GM18858 (cell line): ENCODE results near the gene PALLD.

Source experiments
- ATAC-seq: cut with Tn5 transposase; IDR thresholded peaks from one replicate; pipeline ENCODE4 v1.9.1; 2021; ENCODE audit not compliant: unreplicated experiment

Gene PALLD

DNA sequence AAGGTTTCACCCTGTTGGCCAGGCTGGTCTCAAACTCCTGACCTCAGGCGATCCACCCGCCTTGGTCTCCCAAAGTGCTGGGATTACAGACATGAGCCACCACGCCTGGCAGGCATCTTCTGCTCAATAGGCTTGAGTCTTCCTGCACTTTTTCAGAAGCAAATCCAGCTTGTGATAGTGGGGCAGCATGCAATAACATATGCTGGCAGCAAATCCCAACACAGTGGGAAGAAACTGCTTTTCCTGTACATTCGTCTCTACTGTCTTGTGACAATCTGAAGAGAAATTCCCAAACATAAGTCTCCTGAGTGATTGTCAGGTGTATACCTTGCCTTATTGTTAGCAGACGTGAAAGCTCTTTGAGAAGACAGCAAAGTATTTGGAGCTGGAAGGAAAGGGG is 145.7 kb downstream of the PALLD start:
- ATAC-seq = no peak

DNA sequence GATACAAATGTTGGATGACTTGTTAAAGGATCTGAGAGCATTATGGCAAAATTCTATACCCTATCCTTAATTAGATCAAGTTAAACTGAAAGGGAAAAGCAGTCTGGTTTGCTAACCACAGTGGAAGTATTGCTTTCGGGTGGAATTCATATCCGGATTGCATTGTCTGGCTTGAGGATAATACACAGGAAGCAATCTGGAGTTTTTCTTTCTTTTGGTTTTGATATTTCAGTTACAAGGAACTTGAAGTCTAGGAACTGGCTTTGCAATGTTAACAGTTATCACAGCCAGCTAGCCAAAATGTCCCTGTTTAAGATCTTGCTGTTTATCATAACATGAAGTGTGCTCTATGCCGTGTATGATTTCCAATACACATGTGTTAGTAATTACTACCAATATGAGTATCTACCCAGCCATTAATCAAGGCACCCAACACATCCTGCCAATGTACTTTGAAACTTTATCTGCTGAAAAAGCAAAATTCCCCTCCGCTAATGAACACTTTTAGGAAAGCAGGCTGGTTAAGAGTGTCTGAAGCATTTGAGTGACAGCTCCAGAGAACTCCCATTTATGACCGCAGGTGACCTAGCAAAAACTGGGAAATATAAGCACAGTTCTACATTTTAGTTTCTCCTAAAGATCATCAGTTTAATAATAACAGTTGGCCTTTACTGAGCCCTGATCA is 146.4 kb downstream of the PALLD start:
- no peak for ATAC-seq

DNA sequence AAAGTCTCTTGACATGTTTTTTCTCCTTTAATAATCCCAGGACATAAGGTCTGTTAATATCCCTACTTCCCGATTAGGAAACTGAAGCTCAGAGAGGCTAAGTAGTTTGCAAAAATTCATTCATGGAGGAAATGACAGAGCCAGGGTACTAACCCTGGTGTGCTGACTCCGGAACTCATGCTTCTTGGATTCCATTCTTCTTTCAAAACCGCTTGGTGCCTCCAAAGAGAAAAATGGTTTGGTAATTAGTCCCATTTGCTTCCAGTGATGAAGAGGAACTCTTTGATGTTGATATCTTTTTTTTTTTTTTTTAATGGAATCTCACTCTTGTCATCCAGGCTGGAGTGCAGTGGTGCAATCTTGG is 146.9 kb downstream of the PALLD start:
- no peak for ATAC-seq

DNA sequence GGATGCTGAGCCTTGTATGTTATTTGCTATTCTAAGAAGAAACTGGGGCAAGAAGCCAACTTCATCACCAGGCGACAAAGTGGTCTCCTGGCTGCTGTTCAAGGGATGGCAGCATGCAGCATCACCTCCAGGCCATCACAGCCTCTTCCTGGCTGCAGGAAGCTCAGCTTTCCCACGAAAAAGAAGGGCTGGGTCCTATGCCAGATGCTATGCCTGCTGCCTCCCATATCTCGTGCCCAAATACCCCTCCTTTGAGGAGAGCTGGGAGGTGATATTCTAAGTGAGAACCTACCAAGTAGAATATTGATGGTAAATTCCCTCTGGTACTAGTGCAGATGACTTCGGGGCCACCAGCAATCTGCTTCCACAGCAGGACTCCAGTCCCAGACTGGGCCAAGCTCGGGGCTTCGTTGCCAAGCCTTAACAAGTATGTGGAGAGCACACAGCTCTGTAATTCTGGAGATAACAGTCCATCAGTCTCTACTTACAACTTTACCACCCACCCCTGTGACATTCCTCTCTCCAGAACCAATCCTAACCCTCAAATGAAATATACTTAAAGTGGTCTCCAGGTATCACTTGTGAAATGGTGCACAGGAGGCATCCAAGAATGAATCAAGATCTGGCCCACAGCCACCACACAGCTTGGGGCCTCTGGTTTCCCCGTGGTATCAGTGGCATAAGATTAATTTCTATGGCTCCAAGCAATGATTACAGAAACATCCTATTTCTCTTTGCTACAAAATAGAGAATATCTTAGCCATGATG is 149.3 kb downstream of the PALLD start:
- ATAC-seq = no peak

DNA sequence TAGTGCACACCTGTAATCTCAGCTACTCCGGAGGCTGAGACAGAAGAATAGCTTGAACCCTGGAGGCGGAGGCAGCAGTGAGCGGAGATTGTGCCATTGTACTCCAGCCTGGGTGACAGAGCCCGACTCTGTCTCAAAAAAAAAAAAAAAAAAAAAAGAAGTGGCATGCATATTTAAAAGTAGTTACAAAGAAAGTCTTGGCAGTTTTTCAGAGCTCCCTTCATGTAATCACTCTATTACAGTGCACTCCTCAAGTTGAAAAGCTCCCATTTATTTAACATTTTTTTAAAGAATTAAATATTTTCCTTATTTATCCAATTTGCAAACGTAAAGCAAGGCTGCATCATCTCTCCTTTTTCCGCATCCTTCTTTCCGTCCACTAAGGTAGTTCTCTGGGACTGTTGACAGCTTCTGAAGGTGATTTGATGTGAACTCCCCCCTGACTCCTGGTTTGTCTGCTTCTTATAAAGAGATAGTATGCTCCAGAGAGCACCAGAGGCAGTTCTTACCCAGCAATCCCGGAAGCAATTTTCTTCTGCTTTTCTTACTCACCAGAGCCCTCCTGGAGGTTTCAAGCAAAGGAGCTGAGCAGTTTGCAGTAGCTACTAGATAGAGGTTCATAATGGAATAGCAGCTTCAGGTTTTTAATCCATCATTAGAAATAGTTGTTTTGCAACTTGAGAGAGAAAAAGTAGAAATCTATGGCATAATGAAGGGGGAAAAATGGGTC is 151.0 kb downstream of the PALLD start:
- no peak for ATAC-seq

DNA sequence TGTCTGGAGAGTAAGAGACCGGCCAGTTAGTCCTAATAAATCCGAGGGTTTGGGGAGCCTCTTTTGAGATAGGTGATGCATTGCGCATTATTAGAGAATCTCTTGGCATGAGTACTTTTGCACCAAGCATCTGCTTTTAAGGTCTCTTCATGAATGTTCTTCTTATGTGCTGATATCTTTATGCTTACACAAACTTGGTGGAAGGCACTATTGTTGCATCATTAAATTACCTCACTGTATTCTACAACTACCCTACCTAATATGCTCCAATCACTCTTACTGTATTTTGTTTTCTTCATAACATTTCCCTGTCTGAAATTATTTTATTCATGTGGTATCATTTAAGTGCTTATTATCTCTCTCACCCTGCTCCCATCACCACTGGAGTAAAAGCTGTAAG is 151.6 kb downstream of the PALLD start:
- no peak for ATAC-seq

DNA sequence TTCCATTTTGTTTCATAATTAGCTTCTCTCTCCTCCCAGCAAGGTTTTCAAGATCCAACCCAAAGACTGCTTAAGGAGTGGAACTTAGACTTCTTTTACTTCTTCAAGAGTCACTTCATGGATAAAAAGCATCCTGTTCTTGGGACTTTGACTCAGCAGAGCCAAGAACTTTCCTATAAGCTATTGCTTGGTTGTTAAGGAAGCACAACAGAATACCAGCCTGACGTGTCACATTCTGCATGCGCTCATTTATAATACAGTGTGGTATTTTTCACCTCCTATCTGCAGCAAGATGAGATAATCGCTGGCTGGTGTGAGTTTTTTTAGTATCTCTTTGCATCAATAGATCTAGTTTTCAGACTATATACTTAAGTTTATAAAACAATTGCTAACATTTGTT is 152.1 kb downstream of the PALLD start:
- ATAC-seq = no peak

DNA sequence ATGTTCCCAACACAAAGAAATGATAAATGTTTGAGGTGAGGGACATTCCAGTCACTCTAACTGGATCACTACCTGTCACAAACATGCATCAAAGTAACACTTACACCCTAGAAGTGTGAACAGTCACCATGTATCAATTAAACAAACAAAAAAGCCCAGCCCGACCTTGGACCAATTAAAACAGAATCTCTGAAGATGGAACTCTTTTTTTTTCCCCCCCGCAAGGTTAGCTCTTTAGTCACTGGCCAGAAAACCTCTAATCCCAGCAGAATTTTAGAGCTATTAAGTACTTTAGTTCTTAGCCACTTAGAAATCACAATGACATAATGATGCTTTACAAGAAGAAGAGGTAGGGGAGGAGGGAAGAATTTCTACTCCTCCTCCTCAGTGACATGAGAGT is 154.5 kb downstream of the PALLD start:
- no peak for ATAC-seq

DNA sequence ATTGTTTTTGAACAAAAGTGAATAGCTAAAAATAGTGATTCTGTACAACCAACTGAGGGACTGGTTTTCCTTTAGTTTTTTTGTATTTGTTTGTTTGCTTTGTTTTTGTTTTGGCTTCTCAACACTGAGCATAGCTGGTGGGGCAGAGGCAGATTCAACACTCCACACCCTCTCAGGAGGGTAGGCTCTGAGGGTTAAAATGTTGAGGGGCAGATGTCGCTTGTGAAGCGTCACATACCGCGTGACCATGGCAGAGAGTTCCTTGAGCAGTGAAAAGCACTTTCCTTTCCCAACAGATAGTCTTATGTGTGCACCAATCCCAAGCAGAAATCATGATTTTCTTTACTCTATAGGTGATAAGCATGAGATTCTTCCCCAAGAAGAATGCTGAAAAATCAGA is 155.0 kb downstream of the PALLD start:
- no peak for ATAC-seq

DNA sequence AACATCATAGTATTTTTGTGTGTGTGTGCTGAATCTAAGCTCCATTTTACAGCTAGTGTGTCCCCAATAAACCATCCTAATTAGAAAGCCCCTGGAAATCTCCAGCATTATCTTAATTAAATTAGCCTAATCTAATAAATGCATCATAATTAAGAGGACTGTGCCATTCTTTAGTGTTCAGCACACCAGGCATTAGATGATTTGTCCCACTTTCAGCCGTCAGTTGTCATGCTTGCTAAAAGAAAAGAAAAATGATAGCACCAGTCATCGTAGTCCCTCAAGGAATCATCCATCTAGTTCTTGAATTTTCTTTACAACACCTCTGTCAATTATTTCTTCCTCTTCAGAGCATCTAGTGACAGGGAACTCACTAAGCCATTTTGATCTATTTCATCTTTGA is 155.9 kb downstream of the PALLD start:
- ATAC-seq = no peak

DNA sequence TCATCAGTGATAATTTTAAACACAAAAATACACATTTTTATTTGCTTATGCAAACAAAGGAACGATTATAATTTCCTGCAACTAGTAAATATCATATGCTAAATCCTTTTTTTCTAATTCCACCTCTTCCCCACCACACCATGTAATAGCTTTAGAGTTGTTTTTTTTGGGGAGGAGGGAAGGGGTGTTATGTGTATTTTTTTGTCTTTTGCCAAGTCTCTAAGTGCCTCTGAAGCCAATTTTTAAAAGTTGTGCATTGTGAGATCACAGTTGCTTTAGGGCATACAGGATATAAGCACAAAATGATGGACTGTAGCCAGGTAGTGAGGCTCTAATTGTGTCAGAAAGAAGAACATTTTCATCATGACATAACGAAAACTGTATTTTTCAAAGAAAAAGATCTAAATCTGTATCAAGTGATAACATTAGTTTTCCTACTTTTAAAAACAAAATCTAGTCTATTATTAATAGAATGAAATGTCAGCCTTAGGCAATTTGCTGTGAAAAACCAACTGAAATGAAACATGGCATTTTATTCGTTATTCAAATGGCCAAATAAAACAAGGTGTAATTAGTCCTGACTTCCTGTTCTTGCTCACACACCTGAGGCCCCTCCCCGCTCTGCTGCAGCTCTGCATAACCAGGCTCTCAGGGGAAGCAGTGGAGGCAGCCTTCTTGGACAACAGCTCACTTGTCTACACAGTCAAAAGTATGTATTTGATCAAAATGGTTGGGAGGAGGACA is 157.4 kb downstream of the PALLD start:
- no peak for ATAC-seq

DNA sequence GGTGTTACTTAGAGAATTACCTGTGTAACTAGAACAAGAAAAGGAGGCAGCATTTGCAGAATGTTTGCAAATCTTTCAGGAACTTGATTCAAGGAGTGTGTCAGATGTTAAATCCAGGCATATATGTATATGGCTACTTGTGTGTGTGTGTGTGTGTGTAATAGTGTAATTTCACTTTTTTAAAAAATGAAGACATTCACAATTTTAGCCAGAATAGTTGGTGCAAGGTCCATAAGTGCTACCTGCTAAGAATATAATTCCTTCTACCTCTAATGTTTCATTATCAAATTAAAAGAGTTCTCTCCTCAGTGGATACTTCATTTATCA is 158.0 kb downstream of the PALLD start:
- ATAC-seq = no peak

DNA sequence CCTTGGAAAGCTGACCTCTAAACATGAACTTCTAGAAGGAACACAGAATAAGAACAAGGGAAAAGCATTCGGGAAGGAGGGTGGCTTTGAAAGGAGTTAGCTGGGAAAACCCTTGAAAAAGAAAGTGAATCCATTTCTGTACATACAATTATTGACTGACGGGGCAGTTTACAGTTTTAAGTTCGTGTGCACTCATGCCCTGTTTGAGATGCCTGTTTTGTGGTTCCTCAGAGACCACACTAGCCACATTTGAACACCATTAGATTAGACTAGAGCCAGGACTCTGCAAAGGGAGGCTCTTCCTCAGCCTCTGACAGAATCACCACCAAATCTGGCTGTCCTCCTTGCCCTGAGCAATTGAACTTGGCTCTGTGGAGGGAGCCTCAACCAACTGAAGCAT is 158.3 kb downstream of the PALLD start:
- no peak for ATAC-seq

DNA sequence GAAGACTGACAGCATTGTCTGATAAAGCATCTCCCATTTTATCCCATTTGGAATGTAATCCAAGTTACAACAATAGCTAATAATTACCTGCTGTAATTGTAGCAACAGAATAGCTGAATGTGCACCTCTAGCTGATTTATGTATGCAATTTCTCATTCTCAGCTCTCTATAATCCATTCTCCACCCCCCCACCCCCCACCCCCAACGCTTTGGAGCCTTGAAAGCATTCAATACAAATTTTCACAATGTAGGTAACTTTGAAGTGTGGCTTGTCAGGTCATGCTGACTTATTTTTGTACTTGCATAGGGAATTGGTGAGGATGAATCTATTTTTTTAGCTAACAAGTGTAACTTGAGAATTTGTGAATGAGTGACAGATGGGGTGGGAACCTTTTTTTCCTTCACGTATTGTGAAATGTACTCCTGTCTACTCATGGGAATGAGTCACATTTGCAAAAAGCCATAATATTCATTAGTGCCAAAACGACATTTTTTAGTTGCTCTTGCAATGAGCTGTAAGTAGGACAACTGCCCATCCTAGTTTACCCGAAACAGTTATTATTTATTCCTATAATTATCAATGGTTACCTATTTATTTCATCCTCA is 159.3 kb downstream of the PALLD start:
- ATAC-seq = no peak

DNA sequence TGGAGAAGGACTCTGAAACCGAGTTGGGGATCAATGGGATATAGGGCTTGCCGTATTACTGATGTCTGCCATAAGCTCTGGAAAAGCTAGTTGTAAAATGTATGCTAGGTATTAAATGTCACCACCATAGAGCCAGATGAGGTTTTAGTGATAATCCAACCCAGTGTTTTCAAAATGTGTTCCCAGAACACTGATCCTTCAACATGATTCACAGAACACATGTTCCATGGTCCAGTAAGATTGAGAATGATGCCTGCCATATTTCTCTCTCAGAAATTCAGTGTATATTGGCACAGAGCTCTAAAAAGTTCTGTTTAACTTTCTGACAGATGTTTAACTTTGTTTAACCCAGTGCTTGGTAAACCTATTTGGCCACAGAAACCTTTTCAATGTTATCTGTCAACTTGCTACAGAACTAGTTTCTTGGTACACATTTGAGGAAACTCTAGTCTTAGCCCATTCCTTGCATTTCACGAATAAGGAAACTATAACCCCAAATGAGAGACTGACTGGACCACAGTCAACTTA is 160.2 kb downstream of the PALLD start:
- ATAC-seq = no peak

DNA sequence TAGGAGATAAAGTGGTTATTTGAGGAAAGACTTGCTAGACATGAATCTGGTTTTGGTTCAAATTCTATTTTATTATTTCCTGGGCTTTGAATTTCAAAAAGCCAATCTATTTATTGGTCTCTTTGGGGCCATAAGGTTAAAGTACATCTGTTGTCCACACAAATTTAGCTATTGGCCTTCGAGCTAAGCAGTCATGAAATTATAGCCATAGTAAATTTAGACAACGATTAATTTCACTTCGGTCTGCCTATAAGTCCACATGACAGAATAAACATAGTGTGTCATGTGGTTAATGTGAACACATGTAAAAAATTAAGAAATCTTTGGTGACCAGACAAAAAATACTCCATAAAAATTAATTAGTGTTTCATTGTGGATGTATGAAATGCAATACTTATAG is 161.9 kb downstream of the PALLD start:
- no peak for ATAC-seq

DNA sequence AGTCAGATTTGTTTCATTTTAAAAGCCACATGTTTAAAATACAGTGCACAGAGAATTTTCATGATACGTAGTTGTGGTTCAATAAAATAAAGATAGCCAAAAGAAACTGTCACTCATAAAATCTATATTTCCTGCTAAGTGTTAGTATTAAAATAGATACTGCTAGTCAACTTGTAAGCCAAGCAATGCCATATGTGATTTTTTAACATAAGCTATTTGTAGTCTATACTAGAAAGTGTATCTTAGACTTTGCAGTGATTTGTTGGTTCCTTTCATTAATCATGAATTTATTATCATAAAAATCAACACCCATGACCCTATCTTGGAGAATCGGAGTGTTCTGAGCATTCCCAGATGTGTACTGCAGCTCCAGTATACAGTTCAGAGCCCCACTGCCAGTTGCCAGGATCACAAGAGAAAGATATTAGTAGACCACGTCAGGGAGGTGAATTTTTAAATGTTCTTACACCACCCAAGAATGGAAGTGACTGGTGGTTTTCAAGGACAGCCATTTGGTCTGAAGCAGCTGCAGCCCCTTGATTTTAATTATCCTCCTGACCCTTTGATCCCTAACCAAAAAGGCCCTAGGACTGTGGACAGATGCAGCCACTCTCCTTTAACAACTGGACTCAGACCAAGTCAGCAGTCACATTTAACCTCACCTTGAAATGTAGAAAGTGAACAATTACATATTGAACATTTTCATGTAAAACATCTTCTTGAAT is 163.1 kb downstream of the PALLD start:
- ATAC-seq = no peak

DNA sequence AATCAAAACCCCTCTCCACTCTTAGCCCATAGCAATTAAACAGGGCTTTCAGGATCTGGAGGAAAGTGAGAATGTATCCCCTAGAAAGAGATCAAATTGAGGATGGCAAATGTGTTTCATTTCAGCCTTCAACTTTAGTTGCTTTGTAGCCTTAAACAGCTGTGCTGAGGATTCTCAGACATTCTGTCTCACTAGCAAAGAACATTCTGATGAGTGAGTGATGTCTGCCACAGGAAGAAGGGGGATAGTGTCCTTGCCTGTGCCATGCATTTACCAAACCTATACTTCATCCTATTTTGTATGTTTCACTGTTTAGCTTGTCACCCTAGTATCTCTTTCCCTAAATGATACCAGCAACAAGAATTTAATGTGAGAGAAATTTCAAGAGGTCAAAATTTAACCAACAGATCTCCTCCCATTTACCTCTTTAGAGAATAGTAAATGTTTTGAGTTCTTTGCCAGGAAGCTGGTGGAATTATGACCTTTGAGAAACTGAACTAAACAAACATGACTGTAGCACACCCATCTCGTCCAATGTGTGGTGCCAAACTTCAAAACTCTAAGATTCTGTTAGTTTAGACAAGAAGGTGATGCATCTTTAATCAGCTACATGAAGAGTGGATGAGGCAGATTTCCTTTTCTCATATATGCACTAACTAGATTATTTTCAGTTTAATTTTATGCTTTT is 165.6 kb downstream of the PALLD start:
- ATAC-seq = no peak

DNA sequence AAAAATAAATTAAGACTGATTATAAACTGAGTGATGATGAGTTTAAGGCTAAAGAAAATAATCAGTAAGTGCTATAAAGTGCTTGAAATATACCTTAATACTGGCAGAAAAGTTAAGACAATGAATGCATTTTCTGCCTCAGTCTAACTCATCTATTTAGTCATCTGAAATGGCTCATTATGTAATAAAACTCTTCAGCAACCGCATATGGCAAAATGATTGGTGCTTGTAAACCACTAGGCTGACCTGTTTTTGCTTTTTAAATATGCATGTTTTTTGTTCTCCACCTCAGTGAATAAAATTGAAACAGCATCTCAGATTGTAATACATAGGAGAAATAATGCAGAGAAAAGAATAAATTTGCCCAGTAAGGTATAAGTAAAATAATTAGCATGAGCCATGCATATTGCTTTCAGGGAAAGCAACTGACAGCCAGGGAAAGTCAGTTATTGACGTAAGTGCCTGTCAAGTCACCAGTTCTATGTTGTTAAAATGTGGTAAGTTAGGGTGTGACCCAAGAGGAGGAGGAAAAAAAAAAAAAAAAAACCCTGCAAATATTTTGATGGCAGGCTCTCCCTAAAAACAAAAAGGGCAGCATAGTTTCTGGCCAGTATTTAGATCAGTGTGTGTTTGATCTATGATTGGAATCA is 167.5 kb downstream of the PALLD start:
- ATAC-seq = no peak
